H1 (cell line): ENCODE measurements around the gene CDCA5. TPM values are rescaled to one million over a fixed set of nuclear protein-coding genes. Genes with fewer than 3 reads are reported as not detected.

Experiments
- CTCF ChIA-PET: fragments of 300-600 bp; sonication (Branson Sonifier 250); formaldehyde crosslinking; loops from one replicate; lab custom pipeline; 2021; ENCODE audit not compliant: partially characterized antibody; lab: Charles Lee
- POLR2A ChIA-PET: fragments of 300-600 bp; sonication (Branson Sonifier 250); formaldehyde crosslinking; loops from one replicate; lab custom pipeline; 2021; ENCODE audit warnings: inconsistent platforms; ENCODE audit not compliant: partially characterized antibody; lab: Charles Lee
- DNase-seq, 2 experiments: peaks; one replicate each; pipeline versions ENCODE4 v3.0.0 to v3.0.0-alpha.2; 2010 to 2022; ENCODE audit warnings: low spot score in 2 of 2, low read depth in 1 of 2, mixed read lengths in 1 of 2
- FAIRE-seq: peaks from 2 replicates; lab custom pipeline; 2011; peaks lifted over from hg19 to GRCh38; lab: Jason Lieb, UNC
- H2AFZ ChIP-seq: 2 replicates; pipeline ENCODE4 v1.8.1; 2012; ENCODE audit warnings: low read length, inconsistent platforms
- H2AK5ac ChIP-seq: 2 replicates; pipeline ENCODE4 v1.6.1; 2013; ENCODE audit warnings: low read depth, low read length
- H2BK120ac ChIP-seq: replicated peaks from 2 replicates; pipeline ENCODE3; 2013; ENCODE audit warnings: low read depth, low read length, inconsistent platforms
- H2BK12ac ChIP-seq: 2 replicates; pipeline ENCODE4 v1.6.1; 2013; ENCODE audit warnings: low read depth, low read length
- H2BK15ac ChIP-seq: 2 replicates; pipeline ENCODE4 v1.6.1; 2013; ENCODE audit warnings: low read length
- H2BK20ac ChIP-seq: 2 replicates; pipeline ENCODE4 v1.6.1; 2013; ENCODE audit warnings: low read length
- H2BK5ac ChIP-seq: 2 replicates; pipeline ENCODE4 v1.6.1; 2013; ENCODE audit warnings: low read depth, low read length
- H3K14ac ChIP-seq: 2 replicates; pipeline ENCODE4 v1.6.1; 2013; ENCODE audit warnings: inconsistent platforms; ENCODE audit not compliant: insufficient read length
- H3K18ac ChIP-seq: 2 replicates; pipeline ENCODE4 v1.6.1; 2013; ENCODE audit warnings: low read length; ENCODE audit errors: extremely low read depth
- H3K23ac ChIP-seq: 2 replicates; pipeline ENCODE4 v1.6.1; 2013; ENCODE audit warnings: inconsistent platforms; ENCODE audit not compliant: insufficient read length
- H3K23me2 ChIP-seq: 2 replicates; pipeline ENCODE4 v1.6.1; 2013; ENCODE audit warnings: low read depth, low read length
- H3K27ac ChIP-seq: 2 replicates; pipeline ENCODE4 v1.6.1; 2011; ENCODE audit warnings: low read depth, low read length, inconsistent platforms
- H3K27me3 ChIP-seq, 4 experiments: replicated peaks in 1 of 4; 1 replicate in 1 of 4; 2 replicates in 3 of 4; pipeline versions ENCODE4 v1.6.1 to v1.8.1; 2011 to 2013; ENCODE audit warnings: low read length in 3 of 4, mild to moderate bottlenecking in 3 of 4, inconsistent platforms in 2 of 4, mixed read lengths in 2 of 4, moderate library complexity in 1 of 4; ENCODE audit not compliant: control insufficient read depth in 3 of 4, insufficient read depth in 3 of 4; ENCODE audit errors: extremely low read depth in 1 of 4
- H3K36me3 ChIP-seq, 4 experiments: 2 replicates each; pipeline versions ENCODE4 v1.6.1 to v1.8.1; 2011 to 2013; ENCODE audit warnings: mild to moderate bottlenecking in 4 of 4, low read length in 3 of 4, moderate library complexity in 2 of 4, control low read depth in 1 of 4, inconsistent platforms in 1 of 4; ENCODE audit not compliant: insufficient read depth in 4 of 4, control insufficient read depth in 2 of 4
- H3K4ac ChIP-seq: replicated peaks from 2 replicates; pipeline ENCODE3; 2013; ENCODE audit warnings: low read length, low read depth, mixed read lengths, inconsistent platforms; ENCODE audit not compliant: insufficient read length
- H3K4me1 ChIP-seq, 4 experiments: replicated peaks in 1 of 4; 1 replicate in 1 of 4; 2 replicates in 3 of 4; pipeline versions ENCODE4 v1.6.1 to v1.8.1; 2011 to 2013; ENCODE audit warnings: low read length in 3 of 4, inconsistent platforms in 2 of 4, mixed read lengths in 1 of 4; ENCODE audit not compliant: insufficient read depth in 4 of 4, control insufficient read depth in 3 of 4
- H3K4me2 ChIP-seq, 2 experiments: 2 replicates each; pipeline versions ENCODE4 v1.6.1 to v1.8.1; 2011 to 2013; ENCODE audit warnings: low read depth in 2 of 2, low read length in 2 of 2, control low read depth in 1 of 2, inconsistent platforms in 1 of 2, mild to moderate bottlenecking in 1 of 2; ENCODE audit not compliant: insufficient read depth in 1 of 2
- H3K4me3 ChIP-seq, 4 experiments: fragments of 200-600, 300-600 bp in 1 of 4; sonication (generic), shearing (Covaris generic), sonication (Bioruptor Twin) in 1 of 4; 2 replicates each; pipeline versions ENCODE4 v1.5.1 to v1.8.1; 2011 to 2016; ENCODE audit warnings: low read length in 4 of 4, low read depth in 3 of 4, control low read depth in 2 of 4, inconsistent platforms in 2 of 4, mild to moderate bottlenecking in 2 of 4, mixed read lengths in 1 of 4, moderate library complexity in 1 of 4; ENCODE audit not compliant: insufficient read depth in 2 of 4; ENCODE audit errors: extremely low read depth in 1 of 4
- H3K56ac ChIP-seq: replicated peaks from 2 replicates; pipeline ENCODE3; 2013; ENCODE audit warnings: low read depth, mild to moderate bottlenecking, mixed read lengths, low read length, inconsistent platforms; ENCODE audit not compliant: insufficient read length
- H3K79me1 ChIP-seq: 2 replicates; pipeline ENCODE4 v1.6.1; 2013; ENCODE audit warnings: low read depth, low read length, control low read depth
- H3K79me2 ChIP-seq, 2 experiments: 2 replicates each; pipeline versions ENCODE4 v1.6.1 to v1.8.1; 2012 to 2013; ENCODE audit warnings: low read length in 2 of 2, mild to moderate bottlenecking in 2 of 2, inconsistent platforms in 1 of 2; ENCODE audit not compliant: insufficient read depth in 2 of 2, control insufficient read depth in 1 of 2
- H3K9ac ChIP-seq, 4 experiments: replicated peaks in 1 of 4; 1 replicate in 1 of 4; 2 replicates in 3 of 4; pipeline versions ENCODE4 v1.6.1 to v1.8.1; 2011 to 2013; ENCODE audit warnings: low read depth in 3 of 4, low read length in 3 of 4, control low read depth in 2 of 4, mild to moderate bottlenecking in 2 of 4, moderate library complexity in 2 of 4, inconsistent platforms in 1 of 4; ENCODE audit errors: extremely low read depth in 1 of 4
- H3K9me3 ChIP-seq, 2 experiments: 2 replicates each; pipeline versions ENCODE4 v1.6.1 to v1.8.1; 2012 to 2013; ENCODE audit warnings: mild to moderate bottlenecking in 2 of 2, moderate library complexity in 2 of 2, control low read depth in 1 of 2, inconsistent platforms in 1 of 2, low read depth in 1 of 2, low read length in 1 of 2, mixed read lengths in 1 of 2; ENCODE audit not compliant: insufficient read depth in 2 of 2
- H4K20me1 ChIP-seq, 2 experiments: replicated peaks in 1 of 2; 2 replicates each; pipeline versions ENCODE3 to v1.8.1; 2011 to 2013; ENCODE audit warnings: inconsistent platforms in 2 of 2, low read length in 2 of 2, mild to moderate bottlenecking in 1 of 2; ENCODE audit not compliant: insufficient read depth in 2 of 2, control insufficient read depth in 1 of 2
- H4K5ac ChIP-seq: 2 replicates; pipeline ENCODE4 v1.6.1; 2013; ENCODE audit warnings: low read length, low read depth, mixed read lengths, inconsistent platforms; ENCODE audit not compliant: insufficient read length
- H4K8ac ChIP-seq: 2 replicates; pipeline ENCODE4 v1.8.0; 2013; ENCODE audit warnings: mild to moderate bottlenecking, moderate library complexity, low read length, inconsistent platforms; ENCODE audit not compliant: insufficient read depth; ENCODE audit errors: extremely low read depth
- H4K91ac ChIP-seq: replicated peaks from 2 replicates; pipeline ENCODE3; 2013; ENCODE audit warnings: low read length, mixed read lengths, inconsistent platforms; ENCODE audit not compliant: insufficient read length
- CEBPB ChIP-seq: IDR thresholded peaks from 2 replicates; pipeline ENCODE4 v1.6.1; 2012; ENCODE audit warnings: low read depth, low read length
- EZH2 ChIP-seq: fragments of 200-600 bp; sonication (generic); IDR thresholded peaks from 2 replicates; pipeline ENCODE4 v1.7.1; 2012; ENCODE audit warnings: low read depth, mild to moderate bottlenecking, moderate library complexity, low read length, inconsistent platforms; ENCODE audit not compliant: severe bottlenecking
- KDM4A ChIP-seq: IDR thresholded peaks from one replicate; pipeline ENCODE4 v1.7.1; 2012; ENCODE audit warnings: low read depth, mild to moderate bottlenecking, moderate library complexity, low read length, inconsistent platforms; ENCODE audit not compliant: severe bottlenecking
- MAFK ChIP-seq: IDR thresholded peaks from 2 replicates; pipeline ENCODE4 v1.6.1; 2012; ENCODE audit warnings: low read depth, mild to moderate bottlenecking, improper control_type of control experiment, low read length
- RAD21 ChIP-seq, 2 experiments: IDR thresholded peaks in 1 of 2; conservative IDR thresholded peaks in 1 of 2; 2 replicates each; pipeline ENCODE4 v1.6.1; 2011; ENCODE audit warnings: low read depth in 2 of 2, low read length in 2 of 2, improper control_type of control experiment in 1 of 2, inconsistent platforms in 1 of 2, mild to moderate bottlenecking in 1 of 2, moderate library complexity in 1 of 2
- SIX5 ChIP-seq: IDR thresholded peaks from 2 replicates; pipeline ENCODE4 v1.6.1; 2011; ENCODE audit warnings: mild to moderate bottlenecking, low read depth, low read length
- TAF1 ChIP-seq: IDR thresholded peaks from 2 replicates; pipeline ENCODE4 v1.6.1; 2011; ENCODE audit warnings: mild to moderate bottlenecking, low read depth, low read length
- TEAD4 ChIP-seq: IDR thresholded peaks from 2 replicates; pipeline ENCODE4 v1.6.1; 2012; ENCODE audit warnings: low read depth, low read length, inconsistent platforms, mixed read lengths
- WGBS, 2 experiments: shearing (Covaris generic) in 1 of 2; methylation state at CpG; one replicate each; pipeline versions ENCODE4 v1.1.6 to v1.1.7; 2013 to 2015; ENCODE audit warnings: low lambda C conversion rate in 2 of 2, mixed read lengths in 2 of 2, inconsistent platforms in 1 of 2, low coverage in 1 of 2, missing lambda C conversion rate in 1 of 2; ENCODE audit not compliant: insufficient replicate concordance in 2 of 2, insufficient coverage in 1 of 2, insufficient read length in 1 of 2; ENCODE audit errors: extremely low coverage in 1 of 2, missing lambda C conversion rate in 1 of 2; 5-methylcytosine and 5-hydroxymethylcytosine counted together
- polyA plus RNA-seq, 7 experiments: library from polyadenylated mRNA; depleted of rRNA in 3 of 7; stranded (reverse) in 5 of 7; unstranded in 2 of 7; fragments of >200 nt in 5 of 7; fragments of 200-250 nt in 2 of 7; gene quantifications; 1 replicate in 5 of 7; 2 replicates in 1 of 7; 4 replicates in 1 of 7; pipeline versions ENCODE4 v1.2.1 to v1.2.3, GENCODE V29; 2011 to 2013; ENCODE audit warnings: missing spikeins in 2 of 7, mixed read lengths in 2 of 7
- total RNA-seq: library from RNA; stranded (reverse); fragmentation: NEBNext Ultra II Directional; extraction: Animal tissue kit (Norgen Biotek cat#: 25700); gene quantifications from 2 replicates; pipeline ENCODE4 v1.2.1, GENCODE V29; 2021

Gene CDCA5
- total and polyA plus RNA-seq, 2 of the 8 experiments (the other 6 are each of a cell fraction or from before 2014, with no cell fraction given): 39.2 to 87.0 TPM

DNA sequence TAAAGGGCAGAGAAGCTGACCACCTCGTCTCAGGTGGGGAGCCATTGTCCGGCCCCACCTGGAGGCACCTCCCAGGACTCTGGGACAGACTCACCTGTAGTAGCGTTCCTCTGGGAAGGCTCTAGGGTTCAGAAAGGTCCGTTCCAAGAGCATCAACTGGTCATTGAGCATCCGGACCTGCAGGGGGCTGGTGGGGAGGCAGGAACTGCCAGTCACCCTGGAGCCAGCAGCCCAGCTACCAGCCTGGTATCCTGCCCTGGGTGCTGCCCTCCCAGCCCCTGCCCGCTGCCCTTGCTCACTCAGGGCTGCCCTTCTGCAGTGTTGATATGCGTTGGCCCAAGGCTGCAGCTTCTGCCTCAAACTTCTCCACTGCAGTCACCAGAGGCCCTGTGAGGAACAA is 38.1 kb downstream of the CDCA5 start:
- H3K18ac ChIP-seq: no peak overlapping the region
- no peaks in the 10 kb centered on the region; the same call in 1 of the 2 replicates for H3K23me2 ChIP-seq
- H2BK20ac ChIP-seq: no peak overlapping the region
- H2BK120ac ChIP-seq: no peak overlapping the region
- H2AK5ac ChIP-seq: no peak overlapping the region
- no peak overlapping the region for H3K4me3 ChIP-seq
- no peak overlapping the region for H4K8ac ChIP-seq
- H2BK12ac ChIP-seq: no peak overlapping the region
- FAIRE-seq (no peak), DNase-seq (no peak)
- CTCF ChIA-PET: interaction anchor here (0.7 to 2.3 kb wide), 13 partner anchors 9 to 197 kb away, joined by 3 to 12 read pairs (median 4); partner anchors contain the start of genes ARL2 and SNX15
- H3K27ac ChIP-seq: no peak overlapping the region
- H3K79me2 ChIP-seq: peaks cover 0 to 16% of the 10 kb centered on the region in 2 experiments; a peak in 2 of 4 replicates
- no peak overlapping the region for H4K5ac ChIP-seq
- peaks cover 0 to 10% (median 7%) of the 10 kb centered on the region in 4 experiments; a peak in 5 of 7 replicates for H3K4me1 ChIP-seq
- H3K9me3 ChIP-seq: no peaks in the 10 kb centered on the region
- H2BK15ac ChIP-seq: no peak overlapping the region
- H3K14ac ChIP-seq: no peak overlapping the region
- H3K27me3 ChIP-seq: peaks cover 0 to 9% (median 3%) of the 10 kb centered on the region in 4 experiments; a peak in 3 of 7 replicates
- H3K23ac ChIP-seq: no peak overlapping the region
- H4K20me1 ChIP-seq: peaks cover 11 to 13% of the 10 kb centered on the region in 2 experiments
- H2AFZ ChIP-seq: no peak overlapping the region
- no peak overlapping the region for H3K4ac ChIP-seq
- H4K91ac ChIP-seq: no peak overlapping the region
- no peak overlapping the region for H3K4me2 ChIP-seq
- no peak overlapping the region for H3K9ac ChIP-seq
- no peak for TF ChIP-seq SIX5
- TF ChIP-seq TAF1: no peak
- TF ChIP-seq KDM4A: no peak
- TF ChIP-seq RAD21 (IDR thresholded peaks at IDR 0.05 in 1 of 2, conservative IDR thresholded peaks at IDR 0.05 in 1 of 2; ENCODE audit: low read depth in 2 of 2, low read length in 2 of 2): no peak
- TF ChIP-seq CEBPB: no peak
- no peak for TF ChIP-seq EZH2
- TF ChIP-seq TEAD4: no peak
- no peak for TF ChIP-seq MAFK
- TF ChIP-seq, all 59 proteins: peak for 0
- 89% methylated on average over 7 of the region's 7 CpGs; no CpG with 5 or more reads in 1 of the 2 experiments for WGBS, 2 experiments
- Histone ChIP-seq H3K56ac (no peak overlapping the region), H3K36me3 (peaks cover 3 to 12% (median 6%) of the 10 kb centered on the region in 4 experiments; a peak in 4 of 8 replicates), H3K79me1 (peaks cover 2% of the 10 kb centered on the region), H2BK5ac (no peak overlapping the region)
- POLR2A ChIA-PET: interaction anchor here (0.6 to 1.4 kb wide), 6 partner anchors 10 to 37 kb away, joined by 3 to 4 read pairs (median 3); no protein-coding TSS in a partner anchor
